Stimulated activated CD4-positive, alpha-beta T cell treated with anti-CD3 and anti-CD28 coated beads, Interleukin-12 subunit alpha, Interleukin-12 subunit beta, amount 100 ng/mL, for 24 hours (primary cell): ENCODE measurements around the gene MROH2A.

Experiments
- DNase-seq, 2 experiments: peaks; one replicate each; pipeline ENCODE4 v3.0.0-alpha.2; 2020; ENCODE audit warnings: low read depth in 2 of 2

The MROH2A gene

DNA sequence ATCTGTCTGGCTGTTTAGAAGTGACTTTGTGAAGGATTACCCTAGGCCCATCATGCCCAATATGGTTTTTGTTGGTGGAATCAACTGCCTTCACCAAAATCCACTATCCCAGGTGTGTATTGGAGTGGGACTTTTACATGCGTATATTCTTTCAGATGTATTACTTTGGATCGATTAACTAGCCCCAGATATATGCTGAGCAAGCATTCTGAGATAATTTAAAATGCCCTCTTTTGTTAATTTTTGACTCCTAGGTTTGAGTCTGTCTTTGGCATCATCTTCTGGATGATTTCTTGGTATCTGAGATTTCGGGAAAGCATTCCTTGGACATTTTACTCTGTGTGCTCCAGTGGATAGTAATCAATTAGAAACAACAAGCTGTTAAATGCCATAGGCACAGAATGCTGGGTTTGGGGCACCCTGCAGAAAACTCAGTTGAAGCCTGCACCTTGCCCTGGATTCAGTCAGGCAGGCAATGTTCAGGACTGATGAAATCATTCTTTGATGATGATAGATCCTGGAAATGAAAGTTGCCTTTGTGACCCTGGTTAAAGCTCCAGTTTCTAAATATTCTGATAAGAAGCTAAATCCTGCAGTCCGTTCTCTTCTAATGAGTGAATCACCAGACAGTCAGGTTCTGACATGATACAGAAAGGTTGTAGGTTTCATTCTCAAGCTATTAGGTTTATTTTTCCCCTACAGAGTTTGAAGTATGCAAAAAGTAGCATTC lies 16.9 kb upstream of the MROH2A start:
- DNase-seq, result no peak

- no peak for DNase-seq
Measured at GRCh38 chr2:233764264-233764663, 13.9 kb upstream of the MROH2A start.

GRCh38 chr2:233764761-233765160 lies 13.4 kb upstream of the MROH2A start:
- DNase-seq, result no peak

GRCh38 chr2:233766416-233766815 lies 11.7 kb upstream of the MROH2A start:
- DNase-seq, result no peak

GRCh38 chr2:233768076-233768475 lies 10.1 kb upstream of the MROH2A start:
- DNase-seq, result no peak

GRCh38 chr2:233769260-233769659 lies 8.9 kb upstream of the MROH2A start:
- no peak for DNase-seq

- no peak for DNase-seq
Measured at GRCh38 chr2:233772153-233772552, 6.0 kb upstream of the MROH2A start.

DNA sequence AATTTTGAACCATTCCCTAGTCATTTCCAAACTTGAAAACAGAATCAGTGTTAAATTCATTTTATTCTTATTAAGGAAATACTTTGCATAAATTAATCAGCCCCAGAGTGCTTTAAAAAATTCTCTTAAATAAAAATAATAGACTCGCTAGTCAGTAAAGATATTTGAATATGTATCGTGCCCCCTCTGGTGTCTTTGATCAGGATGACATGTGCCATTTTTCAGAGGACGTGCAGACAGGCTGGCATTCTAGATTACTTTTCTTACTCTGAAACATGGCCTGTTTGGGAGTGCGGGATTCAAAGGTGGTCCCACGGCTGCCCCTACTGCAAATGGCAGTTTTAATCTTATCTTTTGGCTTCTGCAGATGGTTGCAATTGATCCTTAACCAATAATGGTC lies 5.5 kb upstream of the MROH2A start:
- DNase-seq, result no peak

DNA sequence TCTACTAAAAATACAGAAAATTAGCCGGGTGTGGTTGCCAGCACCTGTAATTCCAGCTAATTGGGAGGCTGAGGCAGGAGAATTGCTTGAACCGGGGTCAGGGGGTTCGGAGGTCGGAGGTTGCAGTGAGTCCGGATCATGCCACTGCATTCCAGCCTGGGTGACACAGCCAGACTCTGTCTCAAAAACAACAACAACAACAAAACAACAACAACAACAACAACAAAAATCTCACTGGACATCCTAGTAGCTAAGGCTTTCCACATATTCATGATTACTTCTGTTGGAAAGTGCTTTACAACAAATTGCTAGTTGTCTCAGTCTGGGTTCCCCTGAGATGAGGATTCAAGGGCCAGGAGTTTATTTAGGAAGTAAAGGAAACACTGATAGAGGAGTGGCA lies 4.3 kb upstream of the MROH2A start:
- no peak for DNase-seq

GRCh38 chr2:233775414-233775813 lies 2.7 kb upstream of the MROH2A start:
- DNase-seq, result no peak

DNA sequence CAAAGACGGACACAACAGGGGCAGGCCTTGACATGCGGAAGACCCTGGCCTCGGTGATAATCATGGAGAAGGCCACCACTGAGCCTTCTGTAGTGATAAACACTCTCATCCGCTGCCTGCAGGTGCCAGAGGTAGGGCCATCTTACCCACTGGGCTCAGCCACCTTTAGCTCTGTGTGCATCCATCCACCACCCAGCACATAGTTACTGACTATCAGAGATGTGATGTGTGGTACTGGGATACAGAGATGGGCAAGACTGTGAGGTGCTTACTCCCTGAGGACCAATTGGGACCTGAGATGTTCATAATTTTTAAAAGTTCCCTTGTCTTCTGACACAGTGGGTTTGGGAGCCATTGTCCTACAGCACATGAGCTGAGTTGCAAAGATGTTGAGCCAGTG lies 1.6 kb downstream of the MROH2A start:
- no peak for DNase-seq

DNA sequence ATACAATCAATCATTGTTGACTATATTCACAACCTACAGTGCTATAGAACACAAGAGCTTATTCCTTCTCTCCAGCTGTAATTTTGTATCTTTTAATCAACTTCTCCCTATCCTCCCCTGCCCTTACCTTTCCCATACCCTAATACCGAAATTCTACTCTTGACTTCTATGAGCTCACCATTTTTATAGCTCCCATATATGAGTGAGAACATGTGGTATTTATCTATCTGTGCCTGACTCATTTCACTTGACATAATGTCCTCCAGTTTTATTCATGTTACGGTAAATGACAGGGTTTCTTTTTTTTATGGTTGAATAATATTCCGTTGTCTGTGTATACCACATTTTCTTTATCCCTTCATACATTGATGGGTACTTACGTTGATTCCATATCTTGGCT lies 2.6 kb downstream of the MROH2A start:
- DNase-seq, result no peak

DNA sequence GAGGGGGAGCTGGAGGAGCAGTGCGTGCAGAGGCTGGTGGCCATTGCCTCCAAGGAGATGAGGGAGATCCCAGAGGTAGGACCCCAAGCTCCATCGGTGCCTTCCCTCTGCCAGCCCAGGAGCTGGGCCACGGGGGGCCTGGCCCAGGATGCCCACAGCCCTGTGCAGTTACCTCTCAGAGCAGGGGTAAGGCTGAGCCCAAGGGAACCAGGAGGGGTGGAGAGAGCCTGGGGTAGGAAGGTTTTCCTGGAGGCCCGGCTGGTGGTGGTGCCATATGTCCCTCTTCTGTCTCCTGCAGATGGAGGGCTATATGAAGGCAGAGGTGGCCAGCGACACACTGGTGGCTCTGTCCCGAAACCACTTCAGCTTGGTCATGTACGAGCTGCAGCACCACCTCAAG lies 11.4 kb downstream of the MROH2A start:
- DNase-seq, result no peak

- no peak for DNase-seq
Measured at GRCh38 chr2:233791151-233791882, 13.2 kb downstream of the MROH2A start.

DNA sequence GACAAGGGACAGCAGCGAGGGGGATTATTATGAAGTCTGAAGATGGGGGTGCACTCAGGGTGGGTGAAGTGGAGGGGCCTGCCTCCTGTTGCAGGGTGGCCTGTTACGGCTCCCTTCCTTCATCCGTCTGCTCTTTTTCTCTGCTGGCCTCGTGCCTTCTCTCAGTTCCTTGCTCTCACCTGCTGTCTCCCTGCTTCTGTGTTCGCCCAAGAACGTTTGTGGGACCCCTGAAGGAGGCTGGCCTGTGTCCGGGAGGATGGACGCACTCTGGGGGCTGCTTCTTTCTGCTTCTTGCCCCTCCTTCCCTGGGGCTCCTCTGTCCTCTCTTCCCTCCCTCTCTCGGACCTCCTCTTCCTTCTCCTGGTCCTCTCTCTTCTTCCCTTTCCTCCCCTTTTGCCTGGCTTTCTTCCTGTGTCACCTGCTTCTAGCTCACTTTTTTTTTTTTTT lies 13.8 kb downstream of the MROH2A start:
- no peak for DNase-seq

GRCh38 chr2:233792720-233793119 lies 14.6 kb downstream of the MROH2A start:
- DNase-seq, result no peak

- DNase-seq, result no peak
Measured at GRCh38 chr2:233793465-233794127, 15.5 kb downstream of the MROH2A start.

- no peak for DNase-seq
Measured at GRCh38 chr2:233794128-233794658, 16.1 kb downstream of the MROH2A start.

DNA sequence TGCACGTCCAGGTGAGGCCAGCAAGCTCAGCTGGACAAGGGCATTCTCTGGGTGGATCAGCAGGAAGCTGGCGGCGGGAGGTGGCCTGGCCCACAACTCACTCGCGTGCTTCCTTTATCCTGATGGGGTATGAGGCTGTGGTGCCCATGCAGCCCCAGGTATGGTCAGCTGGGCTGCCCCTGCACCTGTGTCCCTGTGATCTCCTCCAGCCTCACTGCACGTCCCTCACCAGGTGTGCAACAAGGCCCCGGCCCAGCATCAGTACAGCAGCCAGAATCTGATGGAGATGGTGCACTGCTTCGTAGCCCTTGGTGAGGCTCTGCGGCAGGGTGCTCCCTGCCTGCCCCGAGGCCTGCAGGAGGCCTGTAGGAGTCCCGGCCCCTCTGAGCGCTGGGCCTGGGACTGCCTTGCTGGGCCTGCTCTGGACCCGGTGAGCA lies 17.6 kb downstream of the MROH2A start:
- no peak for DNase-seq

DNA sequence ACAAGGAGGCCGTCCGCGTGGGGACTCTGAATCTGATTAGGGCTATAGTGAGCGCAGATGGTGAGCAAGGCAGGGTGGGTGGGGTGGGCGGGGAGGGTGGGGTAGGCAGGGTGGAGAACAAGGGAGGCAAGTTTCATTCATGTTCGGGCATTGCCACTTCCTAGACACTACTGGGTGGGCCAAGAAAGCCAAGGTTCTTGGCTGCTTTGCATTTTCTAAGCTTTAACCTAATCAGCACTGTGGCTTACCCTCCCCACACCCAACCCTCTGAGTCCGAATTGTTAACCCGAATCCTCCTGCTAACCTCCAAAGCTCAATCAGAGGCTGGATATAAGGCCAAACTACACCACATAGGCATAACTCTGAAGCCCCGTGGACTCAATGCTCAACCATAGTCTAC lies 18.1 kb downstream of the MROH2A start:
- no peak for DNase-seq

- DNase-seq, result no peak
Measured at GRCh38 chr2:233798335-233799086, 20.4 kb downstream of the MROH2A start.
